GM23338 (cell line): ENCODE results near the gene PIPOX.

ENCODE experiments used
- CREB1 ChIP-seq: fragments of 250-450 bp; sonication (Bioruptor Pico); IDR thresholded peaks from 2 replicates; pipeline ENCODE4 v1.5.0; 2020; ENCODE audit warnings: low read depth, mild to moderate bottlenecking, moderate library complexity
- EZH2 ChIP-seq: fragments of 200-600 bp; sonication (generic); IDR thresholded peaks from one replicate; pipeline ENCODE4 v1.8.0; 2017; ENCODE audit warnings: antibody characterized with exemption, mild to moderate bottlenecking, low read depth; ENCODE audit not compliant: unreplicated experiment
- EZH2phosphoT487 ChIP-seq: fragments of 200-600 bp; sonication (generic); IDR thresholded peaks from one replicate; pipeline ENCODE4 v1.8.1; 2018; ENCODE audit warnings: antibody characterized with exemption; ENCODE audit not compliant: unreplicated experiment
- JUNB ChIP-seq: IDR thresholded peaks from one replicate; pipeline ENCODE4 v1.6.1; 2016; ENCODE audit warnings: antibody characterized with exemption; ENCODE audit not compliant: unreplicated experiment
- NANOG ChIP-seq: IDR thresholded peaks from 2 replicates; pipeline ENCODE4 v1.6.1; 2016; ENCODE audit warnings: antibody characterized with exemption, borderline replicate concordance
- POLR2AphosphoS5 ChIP-seq: IDR thresholded peaks from 2 replicates; pipeline ENCODE4 v1.6.1; 2016; ENCODE audit warnings: antibody characterized with exemption, low read depth
- STAT1 ChIP-seq: IDR thresholded peaks from one replicate; pipeline ENCODE4 v1.6.1; 2016; ENCODE audit warnings: antibody characterized with exemption; ENCODE audit not compliant: unreplicated experiment
- ZNF114 ChIP-seq: fragments of 250-450 bp; sonication (Bioruptor Pico); IDR thresholded peaks from 2 replicates; pipeline ENCODE4 v1.5.0; 2020; ENCODE audit warnings: mild to moderate bottlenecking, moderate library complexity
- TF ChIP-seq, protein P1 (sequence below), 2 experiments: fragments of 200-600 bp in 1 of 2; sonication (generic) in 1 of 2; conservative IDR thresholded peaks; 2 replicates each; pipeline versions ENCODE4 v1.5.1 to v1.6.1; 2016 to 2017; ENCODE audit warnings: antibody characterized with exemption in 2 of 2, low read depth in 2 of 2, mild to moderate bottlenecking in 2 of 2, moderate library complexity in 1 of 2
- TF ChIP-seq, protein P2 (sequence below): fragments of 250-450 bp; sonication (Bioruptor Pico); IDR thresholded peaks from 2 replicates; pipeline ENCODE4 v1.5.0; 2020; ENCODE audit warnings: mild to moderate bottlenecking, moderate library complexity
- TF ChIP-seq, protein P3 (sequence below): IDR thresholded peaks from one replicate; pipeline ENCODE4 v1.6.1; 2018; ENCODE audit warnings: antibody characterized with exemption; ENCODE audit not compliant: unreplicated experiment
- TF ChIP-seq, protein P4 (sequence below): IDR thresholded peaks from 2 replicates; pipeline ENCODE4 v1.6.1; 2016; ENCODE audit warnings: antibody characterized with exemption

DNA sequence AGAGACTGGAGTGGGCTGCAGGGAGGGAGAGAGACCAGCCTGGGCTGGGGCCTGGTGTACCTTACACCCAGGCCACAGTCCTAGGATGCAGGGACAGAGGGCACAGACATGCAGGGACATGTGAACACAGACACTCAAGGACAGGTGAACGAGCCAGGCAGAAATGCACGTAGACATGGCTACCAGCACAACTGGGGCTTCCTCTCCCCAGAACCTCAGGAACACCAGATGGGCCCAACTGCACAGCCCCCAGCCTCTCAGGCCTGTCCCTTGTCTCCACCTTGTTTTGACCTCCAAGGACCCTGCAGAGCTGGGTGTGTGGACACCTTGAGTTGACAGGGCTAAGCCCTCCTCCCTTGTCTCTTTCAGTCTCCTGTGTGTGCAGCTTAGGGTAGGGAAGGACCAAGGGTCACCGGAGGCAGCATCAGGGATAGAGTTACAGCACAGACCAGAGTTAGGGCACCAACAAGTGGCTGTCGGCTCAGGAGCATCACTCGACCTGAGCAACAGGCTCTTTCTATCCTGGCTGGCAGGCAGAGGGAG, 46.3 kb upstream of the PIPOX start:
- TF ChIP-seq EZH2 (no peak), POLR2AphosphoS5 (no peak), EZH2phosphoT487 (no peak), CREB1 (CRISPR knock-in tag) (no peak), NANOG (no peak), STAT1 (no peak), JUNB (no peak), ZNF114 (no peak)
- TF ChIP-seq, protein P1, sequence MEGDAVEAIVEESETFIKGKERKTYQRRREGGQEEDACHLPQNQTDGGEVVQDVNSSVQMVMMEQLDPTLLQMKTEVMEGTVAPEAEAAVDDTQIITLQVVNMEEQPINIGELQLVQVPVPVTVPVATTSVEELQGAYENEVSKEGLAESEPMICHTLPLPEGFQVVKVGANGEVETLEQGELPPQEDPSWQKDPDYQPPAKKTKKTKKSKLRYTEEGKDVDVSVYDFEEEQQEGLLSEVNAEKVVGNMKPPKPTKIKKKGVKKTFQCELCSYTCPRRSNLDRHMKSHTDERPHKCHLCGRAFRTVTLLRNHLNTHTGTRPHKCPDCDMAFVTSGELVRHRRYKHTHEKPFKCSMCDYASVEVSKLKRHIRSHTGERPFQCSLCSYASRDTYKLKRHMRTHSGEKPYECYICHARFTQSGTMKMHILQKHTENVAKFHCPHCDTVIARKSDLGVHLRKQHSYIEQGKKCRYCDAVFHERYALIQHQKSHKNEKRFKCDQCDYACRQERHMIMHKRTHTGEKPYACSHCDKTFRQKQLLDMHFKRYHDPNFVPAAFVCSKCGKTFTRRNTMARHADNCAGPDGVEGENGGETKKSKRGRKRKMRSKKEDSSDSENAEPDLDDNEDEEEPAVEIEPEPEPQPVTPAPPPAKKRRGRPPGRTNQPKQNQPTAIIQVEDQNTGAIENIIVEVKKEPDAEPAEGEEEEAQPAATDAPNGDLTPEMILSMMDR (conservative IDR thresholded peaks at IDR 0.05; ENCODE audit: low read depth in 2 of 2) = no peak
- TF ChIP-seq, protein P2, sequence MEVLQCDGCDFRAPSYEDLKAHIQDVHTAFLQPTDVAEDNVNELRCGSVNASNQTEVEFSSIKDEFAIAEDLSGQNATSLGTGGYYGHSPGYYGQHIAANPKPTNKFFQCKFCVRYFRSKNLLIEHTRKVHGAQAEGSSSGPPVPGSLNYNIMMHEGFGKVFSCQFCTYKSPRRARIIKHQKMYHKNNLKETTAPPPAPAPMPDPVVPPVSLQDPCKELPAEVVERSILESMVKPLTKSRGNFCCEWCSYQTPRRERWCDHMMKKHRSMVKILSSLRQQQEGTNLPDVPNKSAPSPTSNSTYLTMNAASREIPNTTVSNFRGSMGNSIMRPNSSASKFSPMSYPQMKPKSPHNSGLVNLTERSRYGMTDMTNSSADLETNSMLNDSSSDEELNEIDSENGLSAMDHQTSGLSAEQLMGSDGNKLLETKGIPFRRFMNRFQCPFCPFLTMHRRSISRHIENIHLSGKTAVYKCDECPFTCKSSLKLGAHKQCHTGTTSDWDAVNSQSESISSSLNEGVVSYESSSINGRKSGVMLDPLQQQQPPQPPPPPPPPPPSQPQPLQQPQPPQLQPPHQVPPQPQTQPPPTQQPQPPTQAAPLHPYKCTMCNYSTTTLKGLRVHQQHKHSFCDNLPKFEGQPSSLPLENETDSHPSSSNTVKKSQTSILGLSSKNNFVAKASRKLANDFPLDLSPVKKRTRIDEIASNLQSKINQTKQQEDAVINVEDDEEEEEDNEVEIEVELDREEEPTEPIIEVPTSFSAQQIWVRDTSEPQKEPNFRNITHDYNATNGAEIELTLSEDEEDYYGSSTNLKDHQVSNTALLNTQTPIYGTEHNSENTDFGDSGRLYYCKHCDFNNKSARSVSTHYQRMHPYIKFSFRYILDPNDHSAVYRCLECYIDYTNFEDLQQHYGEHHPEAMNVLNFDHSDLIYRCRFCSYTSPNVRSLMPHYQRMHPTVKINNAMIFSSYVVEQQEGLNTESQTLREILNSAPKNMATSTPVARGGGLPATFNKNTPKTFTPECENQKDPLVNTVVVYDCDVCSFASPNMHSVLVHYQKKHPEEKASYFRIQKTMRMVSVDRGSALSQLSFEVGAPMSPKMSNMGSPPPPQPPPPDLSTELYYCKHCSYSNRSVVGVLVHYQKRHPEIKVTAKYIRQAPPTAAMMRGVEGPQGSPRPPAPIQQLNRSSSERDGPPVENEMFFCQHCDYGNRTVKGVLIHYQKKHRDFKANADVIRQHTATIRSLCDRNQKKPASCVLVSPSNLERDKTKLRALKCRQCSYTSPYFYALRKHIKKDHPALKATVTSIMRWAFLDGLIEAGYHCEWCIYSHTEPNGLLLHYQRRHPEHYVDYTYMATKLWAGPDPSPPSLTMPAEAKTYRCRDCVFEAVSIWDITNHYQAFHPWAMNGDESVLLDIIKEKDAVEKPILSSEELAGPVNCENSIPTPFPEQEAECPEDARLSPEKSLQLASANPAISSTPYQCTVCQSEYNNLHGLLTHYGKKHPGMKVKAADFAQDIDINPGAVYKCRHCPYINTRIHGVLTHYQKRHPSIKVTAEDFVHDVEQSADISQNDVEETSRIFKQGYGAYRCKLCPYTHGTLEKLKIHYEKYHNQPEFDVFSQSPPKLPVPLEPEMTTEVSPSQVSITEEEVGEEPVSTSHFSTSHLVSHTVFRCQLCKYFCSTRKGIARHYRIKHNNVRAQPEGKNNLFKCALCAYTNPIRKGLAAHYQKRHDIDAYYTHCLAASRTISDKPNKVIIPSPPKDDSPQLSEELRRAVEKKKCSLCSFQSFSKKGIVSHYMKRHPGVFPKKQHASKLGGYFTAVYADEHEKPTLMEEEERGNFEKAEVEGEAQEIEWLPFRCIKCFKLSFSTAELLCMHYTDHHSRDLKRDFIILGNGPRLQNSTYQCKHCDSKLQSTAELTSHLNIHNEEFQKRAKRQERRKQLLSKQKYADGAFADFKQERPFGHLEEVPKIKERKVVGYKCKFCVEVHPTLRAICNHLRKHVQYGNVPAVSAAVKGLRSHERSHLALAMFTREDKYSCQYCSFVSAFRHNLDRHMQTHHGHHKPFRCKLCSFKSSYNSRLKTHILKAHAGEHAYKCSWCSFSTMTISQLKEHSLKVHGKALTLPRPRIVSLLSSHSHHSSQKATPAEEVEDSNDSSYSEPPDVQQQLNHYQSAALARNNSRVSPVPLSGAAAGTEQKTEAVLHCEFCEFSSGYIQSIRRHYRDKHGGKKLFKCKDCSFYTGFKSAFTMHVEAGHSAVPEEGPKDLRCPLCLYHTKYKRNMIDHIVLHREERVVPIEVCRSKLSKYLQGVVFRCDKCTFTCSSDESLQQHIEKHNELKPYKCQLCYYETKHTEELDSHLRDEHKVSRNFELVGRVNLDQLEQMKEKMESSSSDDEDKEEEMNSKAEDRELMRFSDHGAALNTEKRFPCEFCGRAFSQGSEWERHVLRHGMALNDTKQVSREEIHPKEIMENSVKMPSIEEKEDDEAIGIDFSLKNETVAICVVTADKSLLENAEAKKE (CRISPR knock-in tag) = no peak
- TF ChIP-seq, protein P3, sequence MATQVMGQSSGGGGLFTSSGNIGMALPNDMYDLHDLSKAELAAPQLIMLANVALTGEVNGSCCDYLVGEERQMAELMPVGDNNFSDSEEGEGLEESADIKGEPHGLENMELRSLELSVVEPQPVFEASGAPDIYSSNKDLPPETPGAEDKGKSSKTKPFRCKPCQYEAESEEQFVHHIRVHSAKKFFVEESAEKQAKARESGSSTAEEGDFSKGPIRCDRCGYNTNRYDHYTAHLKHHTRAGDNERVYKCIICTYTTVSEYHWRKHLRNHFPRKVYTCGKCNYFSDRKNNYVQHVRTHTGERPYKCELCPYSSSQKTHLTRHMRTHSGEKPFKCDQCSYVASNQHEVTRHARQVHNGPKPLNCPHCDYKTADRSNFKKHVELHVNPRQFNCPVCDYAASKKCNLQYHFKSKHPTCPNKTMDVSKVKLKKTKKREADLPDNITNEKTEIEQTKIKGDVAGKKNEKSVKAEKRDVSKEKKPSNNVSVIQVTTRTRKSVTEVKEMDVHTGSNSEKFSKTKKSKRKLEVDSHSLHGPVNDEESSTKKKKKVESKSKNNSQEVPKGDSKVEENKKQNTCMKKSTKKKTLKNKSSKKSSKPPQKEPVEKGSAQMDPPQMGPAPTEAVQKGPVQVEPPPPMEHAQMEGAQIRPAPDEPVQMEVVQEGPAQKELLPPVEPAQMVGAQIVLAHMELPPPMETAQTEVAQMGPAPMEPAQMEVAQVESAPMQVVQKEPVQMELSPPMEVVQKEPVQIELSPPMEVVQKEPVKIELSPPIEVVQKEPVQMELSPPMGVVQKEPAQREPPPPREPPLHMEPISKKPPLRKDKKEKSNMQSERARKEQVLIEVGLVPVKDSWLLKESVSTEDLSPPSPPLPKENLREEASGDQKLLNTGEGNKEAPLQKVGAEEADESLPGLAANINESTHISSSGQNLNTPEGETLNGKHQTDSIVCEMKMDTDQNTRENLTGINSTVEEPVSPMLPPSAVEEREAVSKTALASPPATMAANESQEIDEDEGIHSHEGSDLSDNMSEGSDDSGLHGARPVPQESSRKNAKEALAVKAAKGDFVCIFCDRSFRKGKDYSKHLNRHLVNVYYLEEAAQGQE = no peak
- TF ChIP-seq, protein P4, sequence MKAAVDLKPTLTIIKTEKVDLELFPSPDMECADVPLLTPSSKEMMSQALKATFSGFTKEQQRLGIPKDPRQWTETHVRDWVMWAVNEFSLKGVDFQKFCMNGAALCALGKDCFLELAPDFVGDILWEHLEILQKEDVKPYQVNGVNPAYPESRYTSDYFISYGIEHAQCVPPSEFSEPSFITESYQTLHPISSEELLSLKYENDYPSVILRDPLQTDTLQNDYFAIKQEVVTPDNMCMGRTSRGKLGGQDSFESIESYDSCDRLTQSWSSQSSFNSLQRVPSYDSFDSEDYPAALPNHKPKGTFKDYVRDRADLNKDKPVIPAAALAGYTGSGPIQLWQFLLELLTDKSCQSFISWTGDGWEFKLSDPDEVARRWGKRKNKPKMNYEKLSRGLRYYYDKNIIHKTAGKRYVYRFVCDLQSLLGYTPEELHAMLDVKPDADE = no peak
